GM18870 (cell line): ENCODE results near the gene PPP1R3E.

ENCODE experiments used
- ATAC-seq: cut with Tn5 transposase; IDR thresholded peaks from one replicate; pipeline ENCODE4 v1.9.1; 2021; ENCODE audit warnings: moderate library complexity; ENCODE audit not compliant: unreplicated experiment

Gene PPP1R3E

GRCh38 chr14:23249824-23250223, 52.8 kb downstream of the PPP1R3E start:
- ATAC-seq: no peak

- ATAC-seq: no peak
Observed at GRCh38 chr14:23248601-23249000, 54.1 kb downstream of the PPP1R3E start.
